Gastroesophageal sphincter (tissue), 4 donors: ENCODE data around the gene PCSK5. TPM values are rescaled to one million over a fixed set of nuclear protein-coding genes. Genes with fewer than 3 reads are reported as not detected.

Experiments used
- ATAC-seq: fragments of 150-250 bp; one replicate; pipeline ENCODE4 v1.9.1; 2016; ENCODE audit warnings: mild to moderate bottlenecking, moderate library complexity
- H3K27ac ChIP-seq, 4 donors: fragments of 200-600 bp; sonication (generic) in 3 of 4; 1 replicate in 3 of 4; 2 replicates in 1 of 4; pipeline ENCODE4 v1.5.1; 2016 to 2019
- H3K27me3 ChIP-seq: fragments of 200-600 bp; sonication (generic); one replicate; pipeline ENCODE4 v1.5.1; 2019
- H3K36me3 ChIP-seq, 2 donors: fragments of 200-600 bp; sonication (generic); one replicate each; pipeline ENCODE4 v1.5.1; 2019; ENCODE audit warnings: control low read depth in 1 of 2
- H3K4me1 ChIP-seq, 3 donors: fragments of 200-600 bp; sonication (generic); 1 replicate in 2 of 3; 2 replicates in 1 of 3; pipeline ENCODE4 v1.5.1; 2016 to 2019; ENCODE audit warnings: control low read depth in 2 of 3
- H3K4me3 ChIP-seq, 2 donors: fragments of 200-600 bp; sonication (generic); one replicate each; pipeline ENCODE4 v1.5.1; 2019; ENCODE audit warnings: mild to moderate bottlenecking in 1 of 2, moderate library complexity in 1 of 2
- H3K9me3 ChIP-seq, 3 donors: fragments of 200-600 bp; sonication (generic); one replicate each; pipeline ENCODE4 v1.5.1; 2017 to 2019; ENCODE audit warnings: control low read depth in 2 of 3
- CTCF ChIP-seq, 4 experiments: fragments of 200-600 bp in 2 of 4; fragments of 450-650 bp in 2 of 4; sonication (generic) in 1 of 4; IDR thresholded peaks; one replicate each; pipeline ENCODE4 v1.5.1; 2017 to 2019; ENCODE audit warnings: antibody characterized with exemption in 4 of 4, mild to moderate bottlenecking in 2 of 4, moderate library complexity in 2 of 4
- EP300 ChIP-seq: sonication (generic); formaldehyde crosslinking; IDR thresholded peaks from one replicate; pipeline ENCODE4 v1.6.1; 2017; ENCODE audit warnings: antibody characterized with exemption, mild to moderate bottlenecking
- POLR2A ChIP-seq, 2 donors: fragments of 450-650 bp; IDR thresholded peaks; one replicate each; pipeline ENCODE4 v1.6.1; 2017; ENCODE audit warnings: antibody characterized with exemption in 2 of 2, mild to moderate bottlenecking in 2 of 2, moderate library complexity in 1 of 2
- POLR2AphosphoS5 ChIP-seq: sonication (generic); formaldehyde crosslinking; IDR thresholded peaks from one replicate; pipeline ENCODE4 v1.6.1; 2017; ENCODE audit warnings: antibody characterized with exemption
- WGBS, 2 donors: methylation state at CpG; one replicate each; pipeline ENCODE4 v1.1.5; 2018; ENCODE audit warnings: low coverage in 1 of 2; 5-methylcytosine and 5-hydroxymethylcytosine counted together
- total RNA-seq, 4 donors: library from RNA; depleted of rRNA; stranded (reverse); fragments of >200 nt; gene quantifications; one replicate each; pipeline ENCODE4 v1.1.0, GENCODE V29; 2016

Gene PCSK5
- total RNA-seq, 4 donors from 2014 or later: 20.1 to 37.3 (median 28.1) TPM

- Histone ChIP-seq H3K4me1 (no peaks in the 10 kb centered on the region), H3K36me3 (peaks cover 0 to 43% of the 10 kb centered on the region in 2 donors), H3K9me3 (no peaks in the 10 kb centered on the region), H3K4me3 (no peak overlapping the region), H3K27me3 (no peaks in the 10 kb centered on the region), H3K27ac (no peak overlapping the region)
- WGBS, 2 donors: 85 to 97% methylated on average over 4 to 5 of the region's 5 CpGs
- ATAC-seq: no peak
- TF ChIP-seq CTCF (IDR thresholded peaks at IDR 0.05) (no peak), POLR2A (IDR thresholded peaks at IDR 0.05) (no peak), EP300 (no peak), POLR2AphosphoS5 (no peak)
Observed at GRCh38 chr9:76181020-76181641, 290.7 kb downstream of the PCSK5 start.

DNA sequence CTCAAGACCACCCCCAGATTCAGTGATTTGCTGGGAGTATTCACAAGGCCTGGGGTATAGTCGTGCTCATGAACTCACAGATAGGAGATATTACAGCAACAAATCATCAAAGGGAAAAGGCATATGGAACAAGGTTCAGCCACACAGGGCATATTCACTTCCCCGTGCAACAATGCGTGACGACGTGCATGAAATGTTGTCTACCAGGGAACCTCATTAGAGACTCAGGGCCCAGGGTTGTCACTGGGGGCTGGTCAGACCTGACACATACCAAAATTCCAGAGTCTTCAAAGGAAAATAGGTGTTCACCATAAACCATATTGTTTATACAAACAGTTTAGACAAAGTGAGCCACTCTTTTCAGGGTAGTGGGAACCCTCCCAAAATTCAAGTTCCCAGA lies 291.3 kb downstream of the PCSK5 start:
- Histone ChIP-seq H3K27ac (no peak overlapping the region), H3K4me1 (no peaks in the 10 kb centered on the region), H3K4me3 (no peak overlapping the region), H3K36me3 (peaks cover 0 to 43% of the 10 kb centered on the region in 2 donors), H3K9me3 (no peaks in the 10 kb centered on the region), H3K27me3 (no peaks in the 10 kb centered on the region)
- no peak for TF ChIP-seq CTCF (IDR thresholded peaks at IDR 0.05)
- no peak for TF ChIP-seq EP300
- no peak for TF ChIP-seq POLR2A (IDR thresholded peaks at IDR 0.05)
- no peak for TF ChIP-seq POLR2AphosphoS5
- no peak for ATAC-seq
- 96 to 98% methylated on average over 5 of the region's 5 CpGs for WGBS, 2 donors

- no peak overlapping the region for H3K4me3 ChIP-seq
- H3K27ac ChIP-seq: no peak overlapping the region
- H3K36me3 ChIP-seq: peaks cover 0 to 58% of the 10 kb centered on the region in 2 donors
- TF ChIP-seq CTCF (IDR thresholded peaks at IDR 0.05) (no peak), POLR2A (IDR thresholded peaks at IDR 0.05) (no peak), POLR2AphosphoS5 (no peak), EP300 (no peak)
- H3K4me1 ChIP-seq: no peaks in the 10 kb centered on the region
- no peak for ATAC-seq
- H3K27me3 ChIP-seq: no peaks in the 10 kb centered on the region
- 100% methylated on average over 1 of the region's 1 CpG for WGBS, 2 donors
- H3K9me3 ChIP-seq: no peaks in the 10 kb centered on the region
Observed at GRCh38 chr9:76185432-76185831, 295.0 kb downstream of the PCSK5 start.

- H3K9me3 ChIP-seq: no peaks in the 10 kb centered on the region
- H3K4me3 ChIP-seq: no peak overlapping the region
- ATAC-seq: no peak
- 83 to 93% methylated on average over 6 to 11 of the region's 11 CpGs for WGBS, 2 donors
- TF ChIP-seq POLR2AphosphoS5 (no peak), POLR2A (IDR thresholded peaks at IDR 0.05) (no peak), CTCF (IDR thresholded peaks at IDR 0.05) (no peak), EP300 (no peak)
- no peaks in the 10 kb centered on the region for H3K27me3 ChIP-seq
- H3K27ac ChIP-seq: no peak overlapping the region
- H3K4me1 ChIP-seq: no peaks in the 10 kb centered on the region
- H3K36me3 ChIP-seq: peaks cover 0 to 63% of the 10 kb centered on the region in 2 donors
Observed at GRCh38 chr9:76188286-76188685, 297.8 kb downstream of the PCSK5 start.

- TF ChIP-seq POLR2A (IDR thresholded peaks at IDR 0.05): no peak
- no peak for TF ChIP-seq POLR2AphosphoS5
- TF ChIP-seq CTCF (IDR thresholded peaks at IDR 0.05): no peak
- no peak for TF ChIP-seq EP300
- H3K9me3 ChIP-seq: no peaks in the 10 kb centered on the region
- H3K36me3 ChIP-seq: peaks cover 0 to 68% of the 10 kb centered on the region in 2 donors
- H3K4me3 ChIP-seq: no peak overlapping the region
- 93 to 94% methylated on average over 2 to 3 of the region's 3 CpGs for WGBS, 2 donors
- H3K27me3 ChIP-seq: no peaks in the 10 kb centered on the region
- no peak for ATAC-seq
- H3K4me1 ChIP-seq: no peaks in the 10 kb centered on the region
- H3K27ac ChIP-seq: no peak overlapping the region
Observed at GRCh38 chr9:76188905-76189304, 298.4 kb downstream of the PCSK5 start.
